GM18520 (cell line): ENCODE data around the gene TXNL4A.
A peak's percentile ranks its signal among the peaks of the same experiment; 100 is the strongest.
"Not testable (repeated sequence)": the region's sequence is repeated elsewhere in the genome, so short reads cannot be mapped to it uniquely, and the experiment has no call there.

Source experiments
- ATAC-seq: cut with Tn5 transposase; IDR thresholded peaks from one replicate; pipeline ENCODE4 v1.9.1; 2021; ENCODE audit not compliant: unreplicated experiment

The TXNL4A gene

GRCh38 chr18:79964330-79965118 is 23.8 kb downstream of the TXNL4A start, which contains the start of gene HSBP1L1:
TSS of gene HSBP1L1 (plus strand) at chr18:79964643. CDS start at chr18:79964736, 93 bp downstream.
- peak; percentile 48 for ATAC-seq

DNA sequence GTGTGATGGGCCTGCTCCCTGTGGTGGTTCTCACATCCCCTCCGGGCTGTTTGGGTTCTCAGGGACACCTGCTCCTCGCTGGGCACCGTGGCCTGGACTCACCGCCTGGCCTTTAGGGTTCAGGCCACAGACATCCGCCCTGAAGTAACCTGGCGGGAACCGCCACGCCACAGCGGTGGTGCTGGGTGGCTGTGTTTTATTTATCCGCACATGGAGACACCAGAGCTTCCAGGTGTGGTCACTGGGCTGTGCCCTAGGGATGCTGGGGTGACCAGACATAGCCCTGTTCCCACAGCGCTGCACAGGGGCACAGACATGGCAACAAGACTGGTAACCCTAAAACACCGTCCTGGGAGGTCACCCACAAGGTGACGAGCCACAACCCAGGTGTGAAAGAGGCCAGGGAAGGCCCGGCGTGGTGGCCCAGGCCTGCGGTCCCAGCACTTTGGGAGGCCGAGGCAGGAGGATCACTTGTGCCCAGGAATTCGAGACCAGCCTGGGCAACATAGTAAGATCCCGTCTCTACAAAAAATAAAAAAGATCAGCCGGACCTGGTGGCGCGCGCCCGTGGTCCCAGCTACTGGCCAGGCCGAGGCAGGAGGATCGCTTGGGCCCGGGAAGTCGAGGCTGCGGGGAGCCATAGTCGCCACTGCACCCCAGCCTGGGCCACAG is 24.6 kb downstream of the TXNL4A start:
- ATAC-seq, result no peak

GRCh38 chr18:79962835-79963657 is 25.3 kb downstream of the TXNL4A start:
- ATAC-seq, result peak; percentile 37

- ATAC-seq, result no peak
Observed at GRCh38 chr18:79962311-79962710, 26.1 kb downstream of the TXNL4A start.

DNA sequence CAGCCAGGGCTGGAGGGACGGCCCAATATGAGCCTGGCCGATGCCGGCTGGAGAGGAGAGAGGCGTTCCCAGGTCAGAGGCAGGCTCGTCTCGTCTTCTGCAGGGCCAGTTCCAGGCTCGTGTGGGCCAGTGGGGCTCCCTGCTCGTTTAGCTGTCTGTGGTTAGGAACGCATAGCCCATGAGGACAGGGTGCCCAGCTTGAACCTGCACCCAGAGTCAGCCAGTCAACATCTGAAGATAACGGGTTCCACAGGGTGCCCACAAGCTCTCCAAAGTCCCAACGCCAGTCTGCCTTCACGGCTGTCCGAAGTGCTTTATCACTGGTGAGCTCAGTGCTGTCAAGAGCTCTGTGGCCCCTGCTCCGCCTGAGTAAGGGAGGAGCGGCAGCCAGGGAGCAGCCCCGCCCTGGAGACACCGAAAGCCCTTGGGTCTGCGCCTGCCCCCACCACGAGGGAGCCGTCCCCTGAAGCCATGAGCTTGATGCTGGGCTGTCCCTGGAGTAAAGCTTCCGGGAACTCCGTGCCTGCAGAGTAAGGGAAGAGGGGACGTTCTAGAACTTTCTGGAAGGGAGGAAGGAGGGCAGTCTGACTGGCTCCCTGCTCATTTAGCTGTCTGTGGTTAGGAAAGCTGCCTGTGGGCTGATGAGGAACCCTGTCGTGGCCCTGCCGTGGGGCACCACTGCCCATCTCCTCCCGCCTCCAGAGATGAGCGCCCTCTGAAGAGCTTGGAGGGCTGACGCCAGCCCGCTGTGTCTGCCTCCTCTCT is 26.7 kb downstream of the TXNL4A start:
- no peak for ATAC-seq

- ATAC-seq, result no peak
Observed at GRCh38 chr18:79960921-79961526, 27.3 kb downstream of the TXNL4A start.

DNA sequence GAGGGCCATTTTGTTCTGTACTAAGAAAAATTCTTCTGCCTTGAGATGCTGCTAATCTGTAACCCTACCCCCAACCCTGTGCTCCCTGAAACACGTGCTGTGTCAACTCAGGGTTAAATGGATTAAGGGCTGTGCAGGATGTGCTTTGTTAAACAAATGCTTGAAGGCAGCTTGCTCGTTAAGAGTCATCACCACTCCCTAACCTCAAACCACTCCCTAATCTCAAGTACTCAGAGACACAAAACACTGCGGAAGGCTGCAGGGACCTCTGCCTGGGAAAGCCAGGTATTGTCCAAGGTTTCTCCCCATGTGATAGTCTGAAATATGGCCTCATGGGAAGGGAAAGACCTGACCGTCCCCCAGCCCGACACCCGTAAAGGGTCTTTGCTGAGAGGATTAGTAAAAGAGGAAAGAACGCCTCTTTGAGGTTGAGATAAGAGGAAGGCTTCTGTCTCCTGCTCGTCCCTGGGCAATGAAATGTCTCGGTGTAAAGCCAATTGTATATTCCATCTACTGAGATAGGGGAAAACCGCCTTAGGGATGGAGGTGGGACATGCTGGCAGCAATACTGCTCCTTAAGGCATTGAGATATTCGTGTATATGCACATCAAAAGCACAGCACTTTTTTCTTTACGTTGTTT is 28.1 kb downstream of the TXNL4A start:
- ATAC-seq, result not testable (repeated sequence)

GRCh38 chr18:79958981-79959380 is 29.4 kb downstream of the TXNL4A start:
- ATAC-seq, result no peak

- no peak for ATAC-seq
Observed at GRCh38 chr18:79956276-79956675, 32.1 kb downstream of the TXNL4A start.

GRCh38 chr18:79955302-79956075 is 32.9 kb downstream of the TXNL4A start:
- ATAC-seq, result peak; percentile 26

- ATAC-seq, result no peak
Observed at GRCh38 chr18:79954791-79955190, 33.6 kb downstream of the TXNL4A start.

DNA sequence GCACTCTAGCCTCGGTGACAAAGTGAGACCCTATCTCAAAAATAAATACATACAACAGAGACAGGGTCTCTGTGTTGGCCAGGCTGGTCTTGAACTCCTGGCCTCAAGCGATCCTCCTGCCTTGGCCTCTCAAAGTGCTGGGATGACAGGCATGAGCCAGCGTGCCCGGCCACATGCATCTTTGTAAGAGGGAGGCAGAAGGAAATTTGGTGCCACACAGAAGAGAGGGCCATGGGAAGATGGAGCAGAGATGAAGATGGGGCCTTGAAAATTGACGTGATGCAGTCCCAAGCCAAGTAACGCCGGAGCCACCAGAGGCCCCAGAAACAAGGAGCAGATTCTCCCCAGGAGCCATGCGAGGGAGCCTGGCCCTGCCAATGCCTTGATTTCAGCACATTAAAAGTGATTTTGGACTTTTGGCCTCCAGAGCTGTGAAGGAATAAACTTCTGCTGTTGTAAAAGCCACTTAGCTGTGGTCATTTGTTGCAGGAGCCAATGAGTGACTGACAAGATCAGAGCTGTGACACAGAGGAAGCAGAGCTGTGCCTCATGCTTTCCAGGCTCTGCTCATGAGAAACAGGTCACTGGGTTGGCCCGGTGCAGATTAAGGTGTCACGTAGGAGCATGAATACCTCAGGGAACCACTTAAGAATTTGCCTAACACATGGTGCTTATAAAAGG is 34.3 kb downstream of the TXNL4A start:
- ATAC-seq, result no peak

DNA sequence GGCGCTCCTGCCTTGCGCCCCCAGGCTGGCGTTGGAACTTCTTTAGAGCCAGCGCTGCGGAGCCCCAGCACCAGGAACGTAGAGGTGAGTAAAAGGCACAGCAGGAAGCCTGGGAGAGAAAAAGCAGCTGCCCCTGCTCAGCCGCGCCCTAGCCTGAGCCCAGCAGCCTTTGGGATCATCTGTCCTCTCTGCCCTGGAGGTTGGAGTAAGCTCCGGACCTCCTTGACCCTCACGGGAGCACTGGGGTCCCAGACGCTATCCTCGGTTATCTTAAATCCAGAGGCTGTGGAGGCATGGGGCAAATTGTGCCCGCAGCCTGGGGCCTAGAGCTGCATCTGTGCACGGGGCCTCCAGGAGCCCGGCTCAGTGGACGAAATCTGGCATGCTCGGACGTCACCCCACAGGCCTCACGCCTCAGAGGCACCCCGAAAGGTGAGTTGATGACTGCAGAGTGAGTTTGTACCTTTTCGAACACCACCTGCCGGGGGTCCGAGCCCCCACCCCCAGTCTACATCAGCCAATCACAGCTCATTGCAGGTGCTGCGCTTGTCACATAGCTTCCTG is 35.3 kb downstream of the TXNL4A start:
- ATAC-seq, result no peak

GRCh38 chr18:79952456-79952995 is 35.8 kb downstream of the TXNL4A start:
- ATAC-seq, result no peak

DNA sequence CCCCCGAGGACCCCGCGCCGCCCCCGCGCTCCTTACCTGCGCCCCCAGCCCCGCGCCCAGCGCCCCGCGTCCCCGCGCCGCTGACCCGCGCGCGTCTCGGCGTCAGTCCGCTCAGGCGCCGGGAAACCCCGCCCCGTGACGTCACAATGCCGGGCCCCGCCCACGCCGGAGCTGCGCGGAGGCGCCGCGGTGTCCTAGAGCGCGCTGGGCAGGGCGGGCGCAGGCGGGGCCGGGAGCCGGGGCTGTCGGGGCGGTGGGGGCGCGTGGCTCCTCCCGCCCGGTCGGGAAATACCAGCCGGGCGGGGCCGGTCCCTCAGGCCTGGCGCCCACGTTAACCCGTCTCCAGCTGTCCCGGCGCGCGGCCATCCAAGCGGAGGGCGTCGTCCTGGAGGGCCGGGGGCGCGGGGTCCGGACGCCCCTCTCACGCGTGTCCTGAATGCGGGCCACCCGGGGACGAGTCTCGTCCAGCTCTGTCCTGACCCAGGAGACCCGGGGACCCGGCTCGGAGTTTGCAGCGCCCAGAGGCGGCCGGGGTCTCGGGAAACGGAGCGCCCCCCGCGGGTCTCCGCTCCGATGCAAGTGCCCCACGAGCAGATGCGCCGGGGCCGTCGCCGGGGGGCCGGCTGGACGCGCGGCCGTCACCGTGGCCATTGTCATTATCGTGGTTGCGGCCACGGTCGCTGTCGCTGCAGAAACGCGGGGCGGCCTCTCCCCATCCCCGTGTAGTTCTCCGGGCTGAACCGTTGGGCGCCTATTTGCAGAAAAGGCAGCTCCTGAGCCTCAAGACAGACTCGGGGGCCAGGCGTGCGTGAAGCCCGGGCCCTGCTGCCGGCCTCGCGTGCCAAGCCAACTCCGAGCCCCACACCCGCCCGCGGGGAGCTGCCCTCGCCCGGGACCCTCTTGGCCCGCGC is 36.6 kb downstream of the TXNL4A start, which contains the start of gene SLC66A2:
Gene SLC66A2 (minus strand): TSS at position 109 of the 911 bp plus-strand sequence. CDS start 727 bp downstream, outside the sequence.
- ATAC-seq, result peak; percentile 49

- ATAC-seq, result no peak
Observed at GRCh38 chr18:79950515-79951341, 37.6 kb downstream of the TXNL4A start.
